Stimulated activated memory B cell treated with anti-CD40 and anti-IgM and Interleukin-4, amounts not matched to agents 10 μg/mL and 1 μg/mL and 100 μg/mL, for 72 hours (primary cell): ENCODE data around the gene CSMD2.

ENCODE experiments used
- ATAC-seq: fragments of 150-1000 bp; cut with Tn5 transposase; 2 replicates; pipeline ENCODE4 v1.10.0; 2021
- H3K27ac Mint-ChIP-seq: one replicate; pipeline ENCODE4 v1.8.0; 2022; ENCODE audit warnings: mild to moderate bottlenecking, mixed read lengths
- H3K27me3 Mint-ChIP-seq: one replicate; pipeline ENCODE4 v1.8.0; 2022; ENCODE audit warnings: mixed read lengths
- H3K36me3 Mint-ChIP-seq: one replicate; pipeline ENCODE4 v1.8.0; 2022; ENCODE audit warnings: mixed read lengths
- H3K4me1 Mint-ChIP-seq: one replicate; pipeline ENCODE4 v1.8.0; 2022; ENCODE audit warnings: mixed read lengths
- H3K4me3 Mint-ChIP-seq: one replicate; pipeline ENCODE4 v1.8.0; 2022; ENCODE audit warnings: mild to moderate bottlenecking, moderate library complexity, mixed read lengths
- H3K9me3 Mint-ChIP-seq: one replicate; pipeline ENCODE4 v1.8.0; 2022; ENCODE audit warnings: mixed read lengths

The CSMD2 gene

GRCh38 chr1:33576821-33577599 lies 588.0 kb downstream of the CSMD2 start:
- Mint-ChIP-seq H3K9me3 (peaks cover 2% of the 10 kb centered on the region), H3K4me1 (no peaks in the 10 kb centered on the region), H3K27ac (no peak overlapping the region), H3K27me3 (peaks cover 56% of the 10 kb centered on the region), H3K4me3 (no peak overlapping the region), H3K36me3 (no peaks in the 10 kb centered on the region)
- ATAC-seq = no peak

GRCh38 chr1:33575324-33575879 lies 589.6 kb downstream of the CSMD2 start:
- H3K4me1 Mint-ChIP-seq = no peaks in the 10 kb centered on the region
- ATAC-seq = no peak

GRCh38 chr1:33573661-33574060 lies 591.4 kb downstream of the CSMD2 start:
- H3K9me3 Mint-ChIP-seq = peaks cover 5% of the 10 kb centered on the region
- no peak overlapping the region for H3K4me3 Mint-ChIP-seq
- no peaks in the 10 kb centered on the region for H3K36me3 Mint-ChIP-seq
- H3K27me3 Mint-ChIP-seq = peaks cover 52% of the 10 kb centered on the region
- ATAC-seq = no peak
- no peaks in the 10 kb centered on the region for H3K4me1 Mint-ChIP-seq
- H3K27ac Mint-ChIP-seq = no peak overlapping the region

More at GRCh38 chr1:33575324-33575879, 589.6 kb downstream of the CSMD2 start:
- peaks cover 3% of the 10 kb centered on the region for H3K9me3 Mint-ChIP-seq
- H3K36me3 Mint-ChIP-seq = no peaks in the 10 kb centered on the region
- H3K4me3 Mint-ChIP-seq = no peak overlapping the region
- peaks cover 63% of the 10 kb centered on the region for H3K27me3 Mint-ChIP-seq
- no peak overlapping the region for H3K27ac Mint-ChIP-seq

DNA sequence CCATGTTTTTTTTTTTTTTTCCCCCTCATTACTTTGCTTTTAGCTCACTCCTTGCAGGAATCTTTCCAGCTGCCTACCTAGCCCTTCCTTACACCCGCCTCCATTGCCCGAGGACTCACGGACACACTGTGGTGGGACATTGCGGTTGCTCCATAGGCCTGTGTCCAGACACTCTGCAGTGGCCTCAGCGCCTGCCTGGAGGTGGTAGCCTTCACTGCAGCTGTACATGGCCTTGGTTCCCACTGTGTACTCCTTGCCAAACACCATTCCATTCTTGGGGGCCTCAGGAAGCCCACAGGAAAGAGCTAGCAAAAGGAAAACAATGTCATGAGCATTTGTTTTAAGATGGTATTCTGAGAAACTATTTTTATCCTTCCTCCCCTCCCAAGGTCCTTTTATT lies 592.6 kb downstream of the CSMD2 start:
- Mint-ChIP-seq H3K27me3 (peaks cover 46% of the 10 kb centered on the region), H3K9me3 (peaks cover 5% of the 10 kb centered on the region), H3K36me3 (no peaks in the 10 kb centered on the region), H3K27ac (no peak overlapping the region), H3K4me3 (no peak overlapping the region), H3K4me1 (no peaks in the 10 kb centered on the region)
- no peak for ATAC-seq

DNA sequence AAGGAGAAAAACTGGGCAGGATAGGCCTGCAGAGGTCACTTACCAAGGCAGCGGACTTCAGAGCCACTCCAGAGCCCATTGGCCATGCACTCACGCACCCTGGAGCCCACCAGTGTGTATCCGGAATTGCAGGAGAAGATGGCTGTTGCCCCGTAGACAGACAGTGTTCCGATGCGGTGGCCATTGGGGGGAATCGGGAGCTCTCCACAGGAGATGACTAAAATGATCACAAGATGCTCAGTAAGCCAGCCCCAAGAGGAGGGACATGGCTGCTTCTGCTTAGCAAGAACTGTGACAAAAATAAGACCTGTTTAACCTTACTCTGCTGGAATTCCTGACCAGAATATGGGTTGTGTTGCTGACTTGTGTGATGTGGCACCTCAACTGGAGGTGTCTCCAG lies 595.7 kb downstream of the CSMD2 start:
- Mint-ChIP-seq H3K36me3 (no peaks in the 10 kb centered on the region), H3K4me1 (no peaks in the 10 kb centered on the region)

GRCh38 chr1:33563699-33564098 lies 601.3 kb downstream of the CSMD2 start:
- Mint-ChIP-seq H3K4me1 (no peaks in the 10 kb centered on the region), H3K4me3 (no peak overlapping the region), H3K36me3 (no peaks in the 10 kb centered on the region), H3K27me3 (peaks cover 32% of the 10 kb centered on the region), H3K27ac (no peak overlapping the region), H3K9me3 (peaks cover 5% of the 10 kb centered on the region)
- ATAC-seq = no peak

More for the DNA sequence above, 595.7 kb downstream of the CSMD2 start:
- ATAC-seq = no peak
- Mint-ChIP-seq H3K4me3 (no peak overlapping the region), H3K27me3 (peaks cover 29% of the 10 kb centered on the region), H3K9me3 (peaks cover 8% of the 10 kb centered on the region), H3K27ac (no peak overlapping the region)

DNA sequence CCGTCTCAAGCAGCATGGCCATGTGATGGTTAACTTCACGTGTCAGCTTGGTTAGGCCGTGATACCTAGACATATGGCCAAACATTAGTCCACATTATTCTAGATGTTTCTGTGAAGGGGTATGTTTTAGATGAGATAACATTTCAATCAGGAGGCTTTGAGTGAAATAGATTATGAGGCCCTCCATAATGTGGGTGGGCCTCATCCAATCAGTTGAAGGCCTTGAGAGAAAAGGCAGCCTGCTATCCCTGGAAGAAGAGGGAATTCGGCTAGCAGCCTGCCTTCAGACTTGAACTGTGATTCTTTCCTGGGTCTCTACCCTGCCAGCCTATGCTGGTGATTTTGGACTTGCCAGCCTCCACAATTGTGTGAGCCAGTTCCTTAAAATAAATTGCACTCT lies 602.5 kb downstream of the CSMD2 start:
- peaks cover 32% of the 10 kb centered on the region for H3K27me3 Mint-ChIP-seq
- peaks cover 5% of the 10 kb centered on the region for H3K9me3 Mint-ChIP-seq

GRCh38 chr1:33561576-33561975 lies 603.5 kb downstream of the CSMD2 start:
- H3K27ac Mint-ChIP-seq = no peak overlapping the region
- no peaks in the 10 kb centered on the region for H3K36me3 Mint-ChIP-seq
- H3K4me1 Mint-ChIP-seq = no peaks in the 10 kb centered on the region
- peaks cover 38% of the 10 kb centered on the region for H3K27me3 Mint-ChIP-seq
- ATAC-seq = no peak
- H3K9me3 Mint-ChIP-seq = peaks cover 8% of the 10 kb centered on the region
- H3K4me3 Mint-ChIP-seq = no peak overlapping the region

More for the DNA sequence above, 602.5 kb downstream of the CSMD2 start:
- no peaks in the 10 kb centered on the region for H3K36me3 Mint-ChIP-seq
- no peak for ATAC-seq
- no peaks in the 10 kb centered on the region for H3K4me1 Mint-ChIP-seq
- H3K27ac Mint-ChIP-seq = no peak overlapping the region
- no peak overlapping the region for H3K4me3 Mint-ChIP-seq

- no peak overlapping the region for H3K27ac Mint-ChIP-seq
- H3K4me1 Mint-ChIP-seq = no peaks in the 10 kb centered on the region
- no peak for ATAC-seq
- no peaks in the 10 kb centered on the region for H3K36me3 Mint-ChIP-seq
- no peak overlapping the region for H3K4me3 Mint-ChIP-seq
- H3K27me3 Mint-ChIP-seq = peaks cover 38% of the 10 kb centered on the region
- H3K9me3 Mint-ChIP-seq = peaks cover 4% of the 10 kb centered on the region
Observed at GRCh38 chr1:33560680-33561079, 604.4 kb downstream of the CSMD2 start.

GRCh38 chr1:33548721-33549120 lies 616.3 kb downstream of the CSMD2 start:
- peaks cover 47% of the 10 kb centered on the region for H3K27me3 Mint-ChIP-seq
- no peak overlapping the region for H3K4me3 Mint-ChIP-seq
- ATAC-seq = no peak
- no peaks in the 10 kb centered on the region for H3K4me1 Mint-ChIP-seq
- no peaks in the 10 kb centered on the region for H3K36me3 Mint-ChIP-seq
- H3K9me3 Mint-ChIP-seq = peaks cover 12% of the 10 kb centered on the region
- no peak overlapping the region for H3K27ac Mint-ChIP-seq

GRCh38 chr1:33548319-33548718 lies 616.7 kb downstream of the CSMD2 start:
- Mint-ChIP-seq H3K36me3 (no peaks in the 10 kb centered on the region), H3K4me3 (no peak overlapping the region), H3K9me3 (peaks cover 12% of the 10 kb centered on the region), H3K4me1 (no peaks in the 10 kb centered on the region), H3K27ac (no peak overlapping the region), H3K27me3 (peaks cover 47% of the 10 kb centered on the region)
- no peak for ATAC-seq

- H3K27ac Mint-ChIP-seq = no peak overlapping the region
- no peaks in the 10 kb centered on the region for H3K36me3 Mint-ChIP-seq
- no peak for ATAC-seq
- no peaks in the 10 kb centered on the region for H3K4me1 Mint-ChIP-seq
- H3K9me3 Mint-ChIP-seq = peaks cover 12% of the 10 kb centered on the region
- H3K4me3 Mint-ChIP-seq = no peak overlapping the region
- peaks cover 47% of the 10 kb centered on the region for H3K27me3 Mint-ChIP-seq
Observed at GRCh38 chr1:33547576-33547975, 617.5 kb downstream of the CSMD2 start.

- ATAC-seq = no peak
- Mint-ChIP-seq H3K27ac (no peak overlapping the region), H3K4me3 (no peak overlapping the region), H3K9me3 (no peaks in the 10 kb centered on the region), H3K27me3 (peaks cover 30% of the 10 kb centered on the region), H3K36me3 (no peaks in the 10 kb centered on the region), H3K4me1 (no peaks in the 10 kb centered on the region)
Observed at GRCh38 chr1:33541966-33542365, 623.1 kb downstream of the CSMD2 start.

GRCh38 chr1:33537885-33538284 lies 627.1 kb downstream of the CSMD2 start:
- Mint-ChIP-seq H3K36me3 (no peaks in the 10 kb centered on the region), H3K4me3 (no peak overlapping the region), H3K27ac (no peak overlapping the region), H3K9me3 (peaks cover 3% of the 10 kb centered on the region), H3K4me1 (no peaks in the 10 kb centered on the region), H3K27me3 (peaks cover 35% of the 10 kb centered on the region)
- ATAC-seq = no peak

GRCh38 chr1:33535334-33535733 lies 629.7 kb downstream of the CSMD2 start:
- Mint-ChIP-seq H3K36me3 (no peaks in the 10 kb centered on the region), H3K4me3 (no peak overlapping the region), H3K9me3 (peaks cover 3% of the 10 kb centered on the region), H3K27me3 (peaks cover 35% of the 10 kb centered on the region), H3K27ac (no peak overlapping the region), H3K4me1 (no peaks in the 10 kb centered on the region)
- ATAC-seq = no peak

GRCh38 chr1:33532936-33533335 lies 632.1 kb downstream of the CSMD2 start:
- H3K27ac Mint-ChIP-seq = no peak overlapping the region
- peaks cover 3% of the 10 kb centered on the region for H3K9me3 Mint-ChIP-seq

More at GRCh38 chr1:33532936-33533335, 632.1 kb downstream of the CSMD2 start:
- peaks cover 44% of the 10 kb centered on the region for H3K27me3 Mint-ChIP-seq
- ATAC-seq = peak; percentile 31
- no peak overlapping the region for H3K4me3 Mint-ChIP-seq
- H3K36me3 Mint-ChIP-seq = no peaks in the 10 kb centered on the region
- H3K4me1 Mint-ChIP-seq = no peaks in the 10 kb centered on the region
